Esophagus (tissue), 2 donors: ENCODE measurements around the gene MACROD2. TPM values are rescaled to one million over a fixed set of nuclear protein-coding genes. Genes with fewer than 3 reads are reported as not detected.

ENCODE experiments used
- H3K27ac ChIP-seq, 2 donors: one replicate each; pipeline ENCODE4 v1.5.1; 2013; ENCODE audit warnings: low read depth in 2 of 2, mild to moderate bottlenecking in 2 of 2, inconsistent platforms in 1 of 2, low read length in 1 of 2, moderate library complexity in 1 of 2
- H3K27me3 ChIP-seq, 2 donors: one replicate each; pipeline ENCODE4 v1.6.1; 2013; ENCODE audit warnings: low read length in 2 of 2, control low read depth in 1 of 2, mild to moderate bottlenecking in 1 of 2; ENCODE audit not compliant: insufficient read depth in 2 of 2, control insufficient read depth in 1 of 2
- H3K36me3 ChIP-seq, 2 donors: one replicate each; pipeline ENCODE4 v1.6.1; 2013; ENCODE audit warnings: low read length in 1 of 2; ENCODE audit not compliant: control insufficient read depth in 2 of 2, insufficient read depth in 2 of 2
- H3K4me1 ChIP-seq, 2 donors: one replicate each; pipeline ENCODE4 v1.6.1; 2013; ENCODE audit warnings: low read length in 1 of 2; ENCODE audit not compliant: control insufficient read depth in 2 of 2, insufficient read depth in 2 of 2
- H3K4me3 ChIP-seq, 2 donors: one replicate each; pipeline ENCODE4 v1.5.1; 2013; ENCODE audit warnings: low read length in 2 of 2, mild to moderate bottlenecking in 2 of 2, low read depth in 1 of 2, moderate library complexity in 1 of 2
- H3K9me3 ChIP-seq, 2 donors: one replicate each; pipeline ENCODE4 v1.6.1; 2013; ENCODE audit warnings: mild to moderate bottlenecking in 2 of 2, low read depth in 1 of 2, low read length in 1 of 2, moderate library complexity in 1 of 2; ENCODE audit not compliant: control insufficient read depth in 2 of 2, insufficient read depth in 1 of 2
- WGBS, 2 donors: extraction: QIAGEN DNeasy Blood & Tissue Kit; methylation state at CpG; one replicate each; pipeline ENCODE4 v1.1.7; 2013; 5-methylcytosine and 5-hydroxymethylcytosine counted together
- polyA plus RNA-seq, 2 donors: library from polyadenylated mRNA; stranded (reverse); fragments of 200-250 nt; gene quantifications; one replicate each; pipeline ENCODE4 v1.2.3, GENCODE V29; 2013
- donor health status: healthy with polysubstance abuse.
- donor health status: Bipolar disorder and iron deficiency.

MACROD2 gene
- polyA plus RNA-seq, 2 donors, result 0.64 to 1.9 TPM

DNA sequence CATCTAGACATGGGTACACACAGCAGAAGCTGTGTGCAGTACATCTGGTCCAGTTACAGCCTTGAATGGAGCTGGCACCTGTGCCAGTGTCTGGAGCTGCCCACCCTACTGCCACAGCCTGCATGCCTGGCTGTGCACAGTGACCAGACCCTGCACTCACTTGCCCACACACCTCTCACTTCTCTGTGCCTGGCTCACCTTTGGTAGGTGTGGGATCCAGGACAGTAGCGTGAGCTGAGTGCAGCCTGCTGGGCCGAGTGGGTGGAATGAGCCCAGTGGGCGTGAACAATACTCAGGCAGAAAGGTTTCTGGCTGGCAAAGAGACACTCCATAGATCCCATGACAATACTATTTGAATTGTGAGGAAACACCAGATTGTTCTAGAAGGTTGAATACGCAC, 1181.6 kb downstream of the MACROD2 start:
- no peak overlapping the region for H3K4me3 ChIP-seq
- 86 to 90% methylated on average over 4 of the region's 4 CpGs for WGBS, 2 donors
- no peak overlapping the region for H3K27ac ChIP-seq
- H3K4me1 ChIP-seq, result no peaks in the 10 kb centered on the region
- no peaks in the 10 kb centered on the region for H3K27me3 ChIP-seq
- H3K36me3 ChIP-seq, result no peaks in the 10 kb centered on the region
- H3K9me3 ChIP-seq, result peaks cover 11 to 16% of the 10 kb centered on the region in 2 donors

DNA sequence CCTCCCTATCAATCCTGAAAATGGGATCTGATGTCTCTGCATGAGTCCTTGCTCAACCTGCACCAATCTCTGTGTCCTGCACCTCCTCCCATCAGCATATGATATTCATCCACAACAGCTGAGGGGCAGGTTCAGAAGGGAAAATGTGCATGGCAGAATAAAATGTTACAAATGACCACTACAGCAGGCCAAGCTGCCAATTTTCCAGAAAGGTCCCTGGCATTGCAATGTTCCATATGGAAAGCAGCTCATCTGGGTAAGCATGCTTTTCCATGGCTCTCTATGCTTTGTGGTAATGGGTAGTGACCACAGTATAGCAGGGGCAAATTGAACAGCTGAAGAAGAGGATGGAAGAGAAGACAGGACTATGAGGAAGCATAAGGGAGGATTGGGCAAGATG, 1183.3 kb downstream of the MACROD2 start:
- Histone ChIP-seq H3K4me3 (no peak overlapping the region), H3K27me3 (no peaks in the 10 kb centered on the region), H3K9me3 (peaks cover 11 to 16% of the 10 kb centered on the region in 2 donors), H3K36me3 (no peaks in the 10 kb centered on the region), H3K4me1 (no peaks in the 10 kb centered on the region), H3K27ac (no peak overlapping the region)

DNA sequence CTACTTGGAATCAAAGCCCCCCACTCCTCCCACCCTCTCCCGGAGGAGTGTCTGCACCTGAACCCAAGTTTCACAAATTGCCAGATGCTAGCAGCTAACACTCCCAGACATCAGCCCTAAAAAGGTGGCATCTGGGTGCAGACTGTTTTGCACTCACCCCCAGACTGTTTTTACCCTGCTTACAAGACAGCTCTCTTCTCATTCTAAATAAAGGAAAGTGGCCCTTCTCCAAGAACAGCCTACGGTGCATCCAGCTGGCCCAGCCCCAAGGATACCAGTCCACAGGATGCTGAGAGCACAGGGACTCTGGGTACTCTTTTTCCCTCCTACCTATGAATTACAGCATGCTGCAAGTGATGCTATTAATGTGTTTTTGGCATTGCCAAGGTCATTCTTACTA, 1184.1 kb downstream of the MACROD2 start:
- H3K4me3 ChIP-seq, result no peak overlapping the region
- no peaks in the 10 kb centered on the region for H3K36me3 ChIP-seq
- H3K9me3 ChIP-seq, result peaks cover 11 to 16% of the 10 kb centered on the region in 2 donors
- no peak overlapping the region for H3K27ac ChIP-seq
- H3K4me1 ChIP-seq, result no peaks in the 10 kb centered on the region
- WGBS, 2 donors, result 56 to 57% methylated on average over 2 of the region's 2 CpGs
- no peaks in the 10 kb centered on the region for H3K27me3 ChIP-seq

DNA sequence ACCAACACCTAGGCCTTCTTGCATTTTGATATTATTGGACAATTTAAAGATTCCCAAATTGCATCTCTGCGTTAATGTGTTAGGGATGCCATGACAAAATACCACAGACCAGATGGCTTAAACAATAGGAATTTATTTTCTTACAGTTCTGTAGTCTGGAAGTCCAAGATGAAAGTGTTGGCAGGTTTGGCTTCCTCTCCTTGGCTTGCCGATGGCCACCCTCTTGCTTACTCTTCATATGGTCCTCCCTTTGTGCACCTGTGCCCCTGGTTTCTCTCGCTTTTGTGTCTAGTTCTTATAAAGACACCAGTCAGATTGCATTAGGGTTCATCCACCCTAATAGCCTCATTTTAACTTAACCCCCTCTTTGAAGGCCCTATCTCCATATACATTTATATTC, 1184.5 kb downstream of the MACROD2 start:
- Histone ChIP-seq H3K4me3 (no peak overlapping the region), H3K27ac (no peak overlapping the region), H3K36me3 (no peaks in the 10 kb centered on the region), H3K27me3 (no peaks in the 10 kb centered on the region), H3K9me3 (peaks cover 11 to 16% of the 10 kb centered on the region in 2 donors), H3K4me1 (no peaks in the 10 kb centered on the region)
- 95 to 97% methylated on average over 3 of the region's 3 CpGs for WGBS, 2 donors

DNA sequence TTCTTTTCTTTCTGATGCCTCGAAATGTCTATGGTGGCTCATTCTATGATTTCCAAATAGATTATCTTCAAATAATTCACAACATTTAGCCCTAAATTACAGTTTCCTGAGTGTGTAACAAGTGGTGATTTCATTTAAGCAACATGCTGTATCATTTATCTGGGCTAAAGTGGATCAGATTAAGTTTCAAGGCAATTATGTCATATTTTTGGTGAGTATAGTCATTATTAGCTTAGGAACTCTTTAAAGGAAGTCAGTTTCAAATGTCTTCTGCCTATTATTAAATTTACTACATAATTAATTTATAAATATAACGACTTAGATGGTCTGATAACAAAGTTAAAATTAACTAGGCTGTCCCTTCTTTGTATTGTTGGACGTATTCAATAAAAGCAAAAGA, 1190.0 kb downstream of the MACROD2 start:
- Histone ChIP-seq H3K27me3 (no peaks in the 10 kb centered on the region), H3K27ac (no peak overlapping the region), H3K4me1 (no peaks in the 10 kb centered on the region), H3K4me3 (no peak overlapping the region), H3K9me3 (no peaks in the 10 kb centered on the region), H3K36me3 (no peaks in the 10 kb centered on the region)
- WGBS, 2 donors, result 58 to 59% methylated on average over 3 of the region's 3 CpGs

DNA sequence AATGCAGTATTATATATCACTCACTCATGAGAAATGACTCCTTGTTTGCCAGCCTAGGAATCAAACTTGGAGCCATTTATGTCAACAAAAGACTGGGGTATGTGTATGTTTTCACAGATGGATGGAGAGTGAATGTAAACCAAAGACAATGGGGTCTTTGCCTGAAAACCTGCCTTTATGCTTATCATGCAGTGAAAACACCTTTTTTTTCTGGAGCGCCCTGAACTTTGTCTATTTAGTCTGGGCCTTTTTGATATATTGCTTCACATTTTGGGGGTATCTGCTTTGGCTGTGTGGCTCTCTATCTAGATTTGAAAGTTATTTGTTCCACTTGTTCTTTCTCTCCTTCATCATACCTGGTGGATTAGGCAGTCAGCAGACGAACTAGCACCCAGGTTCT, 1190.6 kb downstream of the MACROD2 start:
- Histone ChIP-seq H3K27ac (no peak overlapping the region), H3K4me3 (no peak overlapping the region), H3K36me3 (no peaks in the 10 kb centered on the region), H3K4me1 (no peaks in the 10 kb centered on the region), H3K27me3 (no peaks in the 10 kb centered on the region), H3K9me3 (no peaks in the 10 kb centered on the region)
- WGBS, 2 donors, result 67 to 75% methylated on average over 2 of the region's 2 CpGs

DNA sequence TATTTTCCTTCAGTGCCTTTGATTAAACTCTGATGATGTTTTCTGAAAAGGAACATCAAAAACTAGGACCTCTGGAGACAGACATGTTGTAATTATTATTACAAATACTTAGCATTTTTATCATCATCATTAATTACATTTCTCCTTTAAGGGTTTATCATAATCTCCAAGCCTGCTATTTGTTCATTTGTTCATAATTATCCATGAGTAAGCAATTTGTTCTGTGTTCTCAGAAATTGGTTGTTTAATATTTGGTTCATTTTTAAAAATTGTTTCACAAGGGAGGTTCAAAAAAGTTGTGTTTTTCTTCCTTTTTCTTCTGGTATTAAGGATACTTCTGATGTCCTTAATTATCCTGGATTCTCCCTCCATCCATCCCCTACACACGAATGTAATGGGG, 1192.3 kb downstream of the MACROD2 start:
- Histone ChIP-seq H3K4me3 (no peak overlapping the region), H3K36me3 (no peaks in the 10 kb centered on the region), H3K9me3 (no peaks in the 10 kb centered on the region), H3K27me3 (no peaks in the 10 kb centered on the region), H3K4me1 (no peaks in the 10 kb centered on the region), H3K27ac (no peak overlapping the region)
- WGBS, 2 donors, result 87% methylated on average over 1 of the region's 1 CpG

DNA sequence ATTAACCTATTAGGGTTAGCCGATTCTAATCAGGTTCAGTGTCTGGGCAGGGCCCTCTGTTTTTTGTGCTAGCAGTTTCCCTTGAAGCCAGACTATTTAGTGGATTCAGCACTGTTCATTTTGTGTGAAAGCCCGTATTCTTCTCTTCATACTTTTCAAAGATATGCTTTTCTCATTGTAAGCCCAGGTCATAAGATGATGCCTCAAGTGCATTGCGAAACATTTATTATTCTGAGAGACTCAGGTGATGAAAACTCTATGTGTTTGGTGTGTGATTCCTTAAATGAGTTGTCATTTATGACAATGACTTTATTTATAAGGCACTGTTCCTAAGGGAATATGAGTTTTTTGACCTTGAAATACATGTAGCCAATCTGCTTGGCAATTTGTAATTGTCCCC, 1193.1 kb downstream of the MACROD2 start:
- H3K9me3 ChIP-seq, result no peaks in the 10 kb centered on the region
- H3K4me1 ChIP-seq, result no peaks in the 10 kb centered on the region
- 88 to 92% methylated on average over 3 of the region's 3 CpGs for WGBS, 2 donors
- H3K36me3 ChIP-seq, result no peaks in the 10 kb centered on the region
- H3K4me3 ChIP-seq, result no peak overlapping the region
- H3K27me3 ChIP-seq, result no peaks in the 10 kb centered on the region
- H3K27ac ChIP-seq, result no peak overlapping the region

DNA sequence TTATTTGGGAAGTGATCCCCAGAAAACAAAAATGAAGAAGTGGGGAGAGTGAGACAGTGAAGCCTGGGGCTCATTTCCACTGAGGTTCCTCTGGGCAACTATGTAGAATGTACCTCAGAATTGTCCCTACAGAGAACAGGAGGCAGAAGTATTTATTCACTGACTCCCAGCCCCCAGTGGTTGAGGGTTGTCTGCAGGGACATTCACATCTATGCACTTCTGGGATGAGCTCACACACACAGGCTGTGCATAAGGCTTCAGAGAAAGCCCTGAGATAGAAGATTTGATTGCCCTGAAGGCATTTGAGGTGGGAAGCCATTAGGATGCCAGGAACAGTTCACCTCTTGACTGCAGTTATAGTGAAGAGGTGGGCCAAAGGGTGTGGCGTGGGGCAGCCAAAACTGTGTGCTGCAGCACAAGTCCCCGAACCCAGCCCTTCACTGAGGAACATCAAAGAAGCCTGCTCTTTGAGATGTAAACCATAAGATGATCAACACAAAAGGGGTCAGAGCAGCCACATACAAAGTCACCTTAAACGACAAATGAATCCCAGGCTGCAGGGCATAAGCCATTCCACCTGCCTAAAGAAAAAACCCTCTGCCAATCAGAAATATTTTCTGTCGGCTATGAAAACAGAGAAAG, 1195.9 kb downstream of the MACROD2 start:
- whole genome bisulfite sequencing, 2 donors, result 54 to 65% methylated on average over 4 of the region's 4 CpGs
- Histone ChIP-seq H3K36me3 (no peaks in the 10 kb centered on the region), H3K4me1 (no peaks in the 10 kb centered on the region), H3K4me3 (no peak overlapping the region), H3K27ac (no peak overlapping the region), H3K27me3 (no peaks in the 10 kb centered on the region), H3K9me3 (no peaks in the 10 kb centered on the region)

DNA sequence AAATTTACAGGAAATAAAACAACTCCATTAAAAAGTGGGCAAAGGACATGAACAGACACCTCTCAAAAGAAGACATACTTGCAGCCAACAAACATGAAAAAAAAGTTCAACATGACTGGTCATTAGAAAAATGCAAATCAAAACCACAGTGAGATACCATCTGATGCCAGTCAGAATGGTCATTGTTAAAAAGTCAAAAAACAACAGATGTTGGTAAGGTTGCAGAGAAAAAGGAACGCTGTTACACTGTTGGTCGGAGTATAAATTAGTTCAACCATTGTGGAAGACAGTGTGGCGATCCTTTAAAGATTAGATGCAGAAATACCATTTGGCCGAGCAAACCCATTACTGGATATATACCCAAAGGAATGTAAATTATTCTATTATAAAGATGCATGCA, 1200.1 kb downstream of the MACROD2 start:
- H3K4me1 ChIP-seq, result no peaks in the 10 kb centered on the region
- H3K27ac ChIP-seq, result no peak overlapping the region
- no peaks in the 10 kb centered on the region for H3K9me3 ChIP-seq
- H3K27me3 ChIP-seq, result no peaks in the 10 kb centered on the region
- 94 to 97% methylated on average over 4 of the region's 4 CpGs for WGBS, 2 donors
- no peaks in the 10 kb centered on the region for H3K36me3 ChIP-seq
- H3K4me3 ChIP-seq, result no peak overlapping the region
